Transverse colon (tissue), 3 donors: ENCODE data around the gene GSTO1.

Experiments
- CTCF ChIP-seq, 5 experiments: fragments of 200-600 bp in 3 of 5; fragments of 450-650 bp in 2 of 5; sonication (generic) in 3 of 5; IDR thresholded peaks; 1 replicate in 2 of 5; 2 replicates in 3 of 5; pipeline ENCODE4 v1.5.1; 2016 to 2017; ENCODE audit warnings: antibody characterized with exemption in 5 of 5, inconsistent platforms in 3 of 5, mild to moderate bottlenecking in 2 of 5, moderate library complexity in 1 of 5
- EP300 ChIP-seq: sonication (generic); formaldehyde crosslinking; IDR thresholded peaks from one replicate; pipeline ENCODE4 v1.6.1; 2017; ENCODE audit warnings: antibody characterized with exemption, low read depth
- POLR2A ChIP-seq: fragments of 450-650 bp; IDR thresholded peaks from one replicate; pipeline ENCODE4 v1.6.1; 2016; ENCODE audit warnings: antibody characterized with exemption, mild to moderate bottlenecking, moderate library complexity

GRCh38 chr10:104293781-104294321 lies 39.2 kb downstream of the GSTO1 start:
- TF ChIP-seq CTCF (IDR thresholded peaks at IDR 0.05): no peak
- no peak for TF ChIP-seq EP300
- TF ChIP-seq POLR2A: no peak
